ENCODE measurements around the gene HJV. TPM values are rescaled to one million over a fixed set of nuclear protein-coding genes. Genes with fewer than 3 reads are reported as not detected.

HJV gene
- total RNA-seq, 1 donor from 2014 or later: not detected

- no peak for ATAC-seq
- intact Hi-C loops (cut with DNase I): no loop called here
- no peak for DNase-seq (ENCODE audit: low spot score)
Observed at GRCh38 chr1:145995964-145996432, 25.5 kb downstream of the HJV start.

GRCh38 chr1:145995148-145995881 is 26.2 kb downstream of the HJV start:
- intact Hi-C loops (cut with DNase I): no loop called here
- no peak for ATAC-seq
- DNase-seq (ENCODE audit: low spot score): no peak

- no peak for DNase-seq (ENCODE audit: low spot score)
- ATAC-seq: no peak
- intact Hi-C loops (cut with DNase I): no loop called here
Observed at GRCh38 chr1:145994391-145995120, 27.0 kb downstream of the HJV start.

GRCh38 chr1:145993618-145994390 is 27.7 kb downstream of the HJV start:
- DNase-seq (ENCODE audit: low spot score) (no peak), ATAC-seq (no peak)
- intact Hi-C loops (cut with DNase I): no loop called here

- no peak for ATAC-seq
- DNase-seq (ENCODE audit: low spot score): no peak
- intact Hi-C loops (cut with DNase I): no loop called here
Observed at GRCh38 chr1:145992958-145993617, 28.4 kb downstream of the HJV start.

GRCh38 chr1:145992502-145992936 is 29.0 kb downstream of the HJV start:
- ATAC-seq: no peak
- intact Hi-C loops (cut with DNase I): no loop called here

GRCh38 chr1:145991735-145992412 is 29.7 kb downstream of the HJV start:
- ATAC-seq (peak; percentile 27), DNase-seq (ENCODE audit: low spot score) (no peak)
- intact Hi-C loops (cut with DNase I): no loop called here

More at GRCh38 chr1:145992502-145992936, 29.0 kb downstream of the HJV start:
- DNase-seq (ENCODE audit: low spot score): no peak

GRCh38 chr1:145990249-145990855 is 31.2 kb downstream of the HJV start:
- intact Hi-C loops (cut with DNase I): no loop called here
- ATAC-seq (peak; percentile 4), DNase-seq (ENCODE audit: low spot score) (no peak)

GRCh38 chr1:145988773-145989172 is 32.8 kb downstream of the HJV start:
- DNase-seq (ENCODE audit: low spot score) (no peak), ATAC-seq (no peak)
- intact Hi-C loops (cut with DNase I): no loop called here

- DNase-seq (ENCODE audit: low spot score) (no peak), ATAC-seq (no peak)
- intact Hi-C loops (cut with DNase I): no loop called here
Observed at GRCh38 chr1:145987926-145988325, 33.6 kb downstream of the HJV start.

- intact Hi-C loops (cut with DNase I): no loop called here
- ATAC-seq (no peak), DNase-seq (ENCODE audit: low spot score) (no peak)
Observed at GRCh38 chr1:145986551-145986950, 35.0 kb downstream of the HJV start.

- intact Hi-C loops (cut with DNase I): no loop called here
Observed at GRCh38 chr1:145985502-145986439, 35.8 kb downstream of the HJV start.

GRCh38 chr1:145985129-145985501 is 36.4 kb downstream of the HJV start:
- intact Hi-C loops (cut with DNase I): no loop called here
- peak; percentile 0 for ATAC-seq

More at GRCh38 chr1:145985502-145986439, 35.8 kb downstream of the HJV start:
- ATAC-seq (peak; percentile 63), DNase-seq (ENCODE audit: low spot score) (no peak)

GRCh38 chr1:145983960-145984830 is 37.3 kb downstream of the HJV start:
- ATAC-seq: no peak
- DNase-seq (ENCODE audit: low spot score): no peak
- intact Hi-C loops (cut with DNase I): no loop called here

More at GRCh38 chr1:145985129-145985501, 36.4 kb downstream of the HJV start:
- no peak for DNase-seq (ENCODE audit: low spot score)

- DNase-seq (ENCODE audit: low spot score) (peak; percentile 50), ATAC-seq (no peak)
- intact Hi-C loops (cut with DNase I): no loop called here
Observed at GRCh38 chr1:145983206-145983675, 38.3 kb downstream of the HJV start.

All from sciatic nerve (tissue), 2 donors.